ENCODE results near the gene GNA14.

DNA sequence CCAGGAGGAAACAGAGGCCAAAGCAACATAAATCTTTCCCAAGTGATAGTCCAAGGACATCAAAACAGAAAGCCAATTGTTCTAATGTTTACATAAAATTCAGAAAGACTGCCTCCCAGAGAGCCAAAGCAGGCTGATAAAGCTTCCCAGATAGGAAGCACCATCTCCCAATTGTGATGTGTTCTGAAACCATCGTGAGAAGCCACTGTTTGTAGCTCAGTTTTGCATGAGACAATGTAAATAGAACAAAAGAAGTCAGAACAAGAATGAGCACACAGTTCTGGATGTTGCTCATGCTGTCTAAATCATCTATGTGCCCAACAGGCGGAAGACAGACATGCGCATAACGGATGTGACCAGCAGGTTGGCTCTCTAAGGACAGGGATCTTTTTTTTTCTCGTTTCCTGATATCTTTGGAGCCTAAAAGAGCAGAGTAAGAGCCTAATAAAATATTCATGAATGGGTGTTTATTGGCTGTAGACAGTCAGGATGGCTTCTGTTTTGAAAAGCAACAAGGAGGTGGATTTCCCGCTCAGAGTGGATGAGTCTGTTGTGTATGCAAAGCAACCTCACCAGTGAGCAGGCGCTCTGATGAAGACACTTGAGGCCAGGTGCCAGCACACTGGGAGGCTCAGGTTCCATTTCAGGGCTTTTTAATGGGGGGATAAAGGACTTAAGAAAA lies 113.6 kb downstream of the GNA14 start:
- no peak for TF ChIP-seq ZNF274 (IDR thresholded peaks at IDR 0.05; ENCODE audit: low read depth, low read length)
- TF ChIP-seq SUZ12 (IDR thresholded peaks at IDR 0.05; ENCODE audit: extremely low read depth, insufficient read depth, insufficient read length) = no peak
